Measurements from ENCODE around the gene SH3BGRL2. TPM values are rescaled to one million over a fixed set of nuclear protein-coding genes. Genes with fewer than 3 reads are reported as not detected.

SH3BGRL2 gene
- total and polyA plus RNA-seq, 2 donors (not counting 1 experiment from before 2014, with no cell fraction given), result 0.01 TPM; not detected in 1

GRCh38 chr6:79687759-79688158 lies 56.6 kb downstream of the SH3BGRL2 start:
- Histone ChIP-seq H3K4me2 (replicated peaks; ENCODE audit: low read depth, low read length, poor library complexity, severe bottlenecking) (no peak overlapping the region), H4K20me1 (ENCODE audit: control insufficient read depth, insufficient read depth, low read length, poor library complexity, severe bottlenecking) (no peaks in the 10 kb centered on the region), H3K9ac (ENCODE audit: low read length) (no peak overlapping the region), H3K79me2 (ENCODE audit: control insufficient read depth, insufficient read depth, low read length) (no peaks in the 10 kb centered on the region), H3K4me3 (ENCODE audit: control extremely low read depth in 1 of 5, extremely low read depth in 1 of 5, insufficient read depth in 1 of 5, low read depth in 2 of 5, low read length in 4 of 5) (no peak overlapping the region), H3K36me3 (replicated peaks in 1 of 2; ENCODE audit: control extremely low read depth in 1 of 2, control insufficient read depth in 1 of 2, extremely low read depth in 1 of 2, insufficient read depth in 2 of 2, low read length in 1 of 2) (no peaks in the 10 kb centered on the region), H3K4me1 (ENCODE audit: control insufficient read depth in 2 of 2, insufficient read depth in 2 of 2, low read length in 2 of 2) (no peaks in the 10 kb centered on the region), H3K27me3 (replicated peaks in 1 of 4; ENCODE audit: control extremely low read depth in 1 of 4, control insufficient read depth in 3 of 4, insufficient read depth in 4 of 4, low read length in 3 of 4) (no peaks in the 10 kb centered on the region), H3K27ac (ENCODE audit: low read length in 2 of 2) (no peak overlapping the region), H3K9me3 (ENCODE audit: control extremely low read depth in 1 of 3, control insufficient read depth in 2 of 3, insufficient read depth in 1 of 3, low read length in 2 of 3) (no peaks in the 10 kb centered on the region), H2AFZ (ENCODE audit: insufficient read depth, low read depth, low read length, poor library complexity, severe bottlenecking) (no peak overlapping the region)
- no peak for DNase-seq
- H3K4me3 Mint-ChIP-seq, result no peak overlapping the region
- no CpG with 5 or more reads among the region's 1 CpG for WGBS (ENCODE audit: insufficient coverage)
- H3K9me3 Mint-ChIP-seq (ENCODE audit: insufficient read depth), result peaks cover 2% of the 10 kb centered on the region
- ChIA-PET CTCF (no interaction called here), POLR2A (no interaction called here)
- no peak overlapping the region for H3K27ac Mint-ChIP-seq
- peaks cover 6% of the 10 kb centered on the region for H3K27me3 Mint-ChIP-seq
- intact Hi-C loops (cut with micrococcal nuclease), result no loop called here
- no peak for ATAC-seq (ENCODE audit: low read depth)
- TF ChIP-seq CTCF (IDR thresholded peaks at IDR 0.05) (no peak), EZH2 (IDR thresholded peaks at IDR 0.05; ENCODE audit: borderline replicate concordance, insufficient read depth, low read depth, low read length, poor library complexity, severe bottlenecking) (no peak)
- H3K4me1 Mint-ChIP-seq, result no peaks in the 10 kb centered on the region

GRCh38 chr6:79694156-79694555 lies 63.0 kb downstream of the SH3BGRL2 start:
- no peak overlapping the region for H3K27ac ChIP-seq (ENCODE audit: low read length in 2 of 2)
- Mint-ChIP-seq H3K4me3 (no peak overlapping the region), H3K27me3 (peaks cover 6% of the 10 kb centered on the region), H3K27ac (no peak overlapping the region), H3K4me1 (no peaks in the 10 kb centered on the region), H3K9me3 (ENCODE audit: insufficient read depth) (no peaks in the 10 kb centered on the region)
- H3K4me1 ChIP-seq (ENCODE audit: control insufficient read depth in 2 of 2, insufficient read depth in 2 of 2, low read length in 2 of 2), result no peaks in the 10 kb centered on the region
- intact Hi-C loops (cut with micrococcal nuclease), result no loop called here
- DNase-seq (no peak), ATAC-seq (ENCODE audit: low read depth) (no peak)
- no peak for TF ChIP-seq EZH2 (IDR thresholded peaks at IDR 0.05; ENCODE audit: borderline replicate concordance, insufficient read depth, low read depth, low read length, poor library complexity, severe bottlenecking)
- no peak for TF ChIP-seq CTCF (IDR thresholded peaks at IDR 0.05)
- H2AFZ ChIP-seq (ENCODE audit: insufficient read depth, low read depth, low read length, poor library complexity, severe bottlenecking), result no peak overlapping the region
- no peaks in the 10 kb centered on the region for H3K79me2 ChIP-seq (ENCODE audit: control insufficient read depth, insufficient read depth, low read length)
- ChIA-PET CTCF (no interaction called here), POLR2A (no interaction called here)
- H3K27me3 ChIP-seq (replicated peaks in 1 of 4; ENCODE audit: control extremely low read depth in 1 of 4, control insufficient read depth in 3 of 4, insufficient read depth in 4 of 4, low read length in 3 of 4), result no peaks in the 10 kb centered on the region
- H3K9ac ChIP-seq (ENCODE audit: low read length), result no peak overlapping the region
- H3K4me3 ChIP-seq (ENCODE audit: control extremely low read depth in 1 of 5, extremely low read depth in 1 of 5, insufficient read depth in 1 of 5, low read depth in 2 of 5, low read length in 4 of 5), result no peak overlapping the region
- no peaks in the 10 kb centered on the region for H3K36me3 ChIP-seq (replicated peaks in 1 of 2; ENCODE audit: control extremely low read depth in 1 of 2, control insufficient read depth in 1 of 2, extremely low read depth in 1 of 2, insufficient read depth in 2 of 2, low read length in 1 of 2)
- H3K4me2 ChIP-seq (replicated peaks; ENCODE audit: low read depth, low read length, poor library complexity, severe bottlenecking), result no peak overlapping the region
- no peaks in the 10 kb centered on the region for H3K9me3 ChIP-seq (ENCODE audit: control extremely low read depth in 1 of 3, control insufficient read depth in 2 of 3, insufficient read depth in 1 of 3, low read length in 2 of 3)
- 100% methylated on average over 1 of the region's 3 CpGs for WGBS (ENCODE audit: insufficient coverage)
- no peaks in the 10 kb centered on the region for H4K20me1 ChIP-seq (ENCODE audit: control insufficient read depth, insufficient read depth, low read length, poor library complexity, severe bottlenecking)

Measured in B cell (primary cell).